Fibroblast of lung (primary cell): ENCODE measurements around the gene HNRNPA2B1. TPM values are rescaled to one million over a fixed set of nuclear protein-coding genes. Genes with fewer than 3 reads are reported as not detected.
"Not testable (repeated sequence)": the region's sequence is repeated elsewhere in the genome, so short reads cannot be mapped to it uniquely, and the experiment has no call there.

ENCODE experiments used
- DNase-seq, 2 donors: peaks; one replicate each; pipeline versions ENCODE4 v3.0.0 to v3.0.0-alpha.2; 2010; ENCODE audit warnings: low read depth in 2 of 2
- H2AFZ ChIP-seq: 2 replicates; pipeline ENCODE4 v1.5.1; 2012; ENCODE audit warnings: low read length, control low read depth, inconsistent platforms
- H3K27ac ChIP-seq: 2 replicates; pipeline ENCODE4 v1.5.1; 2011; ENCODE audit warnings: low read length, control low read depth; ENCODE audit not compliant: insufficient read depth
- H3K27me3 ChIP-seq: 2 replicates; pipeline ENCODE4 v1.5.1; 2011; ENCODE audit warnings: mild to moderate bottlenecking, low read length; ENCODE audit not compliant: control insufficient read depth, insufficient read depth
- H3K36me3 ChIP-seq: 2 replicates; pipeline ENCODE4 v1.5.1; 2011; ENCODE audit warnings: low read length; ENCODE audit not compliant: control insufficient read depth, insufficient read depth
- H3K4me1 ChIP-seq: 2 replicates; pipeline ENCODE4 v1.5.1; 2011; ENCODE audit warnings: low read length; ENCODE audit not compliant: control insufficient read depth, insufficient read depth; ENCODE audit errors: extremely low read depth
- H3K4me2 ChIP-seq: 2 replicates; pipeline ENCODE4 v1.5.1; 2011; ENCODE audit warnings: low read length, control low read depth; ENCODE audit not compliant: insufficient read depth; ENCODE audit errors: extremely low read depth
- H3K4me3 ChIP-seq, 4 experiments: fragments of 200-600 bp in 1 of 4; sonication (generic) in 1 of 4; replicated peaks in 1 of 4; 2 replicates each; pipeline ENCODE4 v1.5.1; 2011 to 2016; ENCODE audit warnings: low read length in 4 of 4, low read depth in 3 of 4, mild to moderate bottlenecking in 3 of 4, control low read depth in 2 of 4, inconsistent platforms in 1 of 4, mixed read lengths in 1 of 4; ENCODE audit not compliant: insufficient read depth in 1 of 4; ENCODE audit errors: control extremely low read depth in 1 of 4
- H3K79me2 ChIP-seq: 2 replicates; pipeline ENCODE4 v1.5.1; 2012; ENCODE audit warnings: mild to moderate bottlenecking, low read length, inconsistent platforms; ENCODE audit not compliant: control insufficient read depth, insufficient read depth
- H3K9ac ChIP-seq: 2 replicates; pipeline ENCODE4 v1.5.1; 2011; ENCODE audit warnings: mild to moderate bottlenecking, low read length, control low read depth; ENCODE audit not compliant: insufficient read depth
- H3K9me3 ChIP-seq: 2 replicates; pipeline ENCODE4 v1.5.1; 2012; ENCODE audit warnings: low read depth, low read length; ENCODE audit not compliant: control insufficient read depth, insufficient read depth
- H4K20me1 ChIP-seq: 2 replicates; pipeline ENCODE4 v1.5.1; 2011; ENCODE audit warnings: low read length; ENCODE audit not compliant: control insufficient read depth, insufficient read depth; ENCODE audit errors: extremely low read depth
- EZH2 ChIP-seq: IDR thresholded peaks from 2 replicates; pipeline ENCODE4 v1.5.1; 2012; ENCODE audit warnings: low read length, control low read depth, mild to moderate bottlenecking; ENCODE audit errors: missing control alignments
- polyA plus RNA-seq, 2 donors: library from polyadenylated mRNA; depleted of rRNA in 1 of 2; stranded (reverse) in 1 of 2; unstranded in 1 of 2; fragments of >200 nt; gene quantifications; 2 replicates each; pipeline ENCODE4 v1.2.1, GENCODE V29; 2011 to 2012; ENCODE audit warnings: missing spikeins in 1 of 2
- total RNA-seq: library from RNA; depleted of rRNA; stranded (reverse); fragments of >200 nt; gene quantifications from 2 replicates; pipeline ENCODE4 v1.2.1, GENCODE V29; 2014
- TF ChIP-seq, protein P1 (sequence below), 2 donors: IDR thresholded peaks in 1 of 2; conservative IDR thresholded peaks in 1 of 2; 1 replicate in 1 of 2; 2 replicates in 1 of 2; pipeline ENCODE4 v1.5.1; 2011 to 2012; ENCODE audit warnings: low read length in 2 of 2, control low read depth in 1 of 2, inconsistent platforms in 1 of 2, low read depth in 1 of 2, mild to moderate bottlenecking in 1 of 2

The HNRNPA2B1 gene
- total and polyA plus RNA-seq, 2 donors (not counting 1 experiment from before 2014, with no cell fraction given), result 82.1 to 428 TPM

DNA sequence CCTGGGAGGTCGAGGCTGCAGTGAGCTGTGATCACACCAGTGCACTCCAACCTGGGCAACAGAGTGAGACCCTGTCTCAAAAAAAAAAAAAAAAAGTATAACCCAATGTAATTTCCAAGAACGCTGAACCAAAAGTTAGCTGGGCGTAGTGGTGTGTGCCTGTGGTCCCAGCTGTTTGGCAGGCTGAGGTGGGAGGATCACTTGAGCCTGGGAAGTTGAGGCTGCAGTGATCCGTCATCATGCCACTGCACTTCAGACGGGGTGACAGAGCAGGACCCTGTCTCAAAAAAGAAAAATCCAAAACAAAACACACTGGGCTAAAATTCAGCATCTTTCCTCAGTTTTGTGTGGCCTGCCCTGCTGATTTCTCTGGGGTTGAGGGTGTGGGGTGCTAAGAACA, 21.1 kb downstream of the HNRNPA2B1 start:
- Histone ChIP-seq H3K4me1 (no peaks in the 10 kb centered on the region), H2AFZ (no peak overlapping the region), H3K4me3 (no peak overlapping the region), H4K20me1 (no peaks in the 10 kb centered on the region), H3K4me2 (no peak overlapping the region), H3K9me3 (no peaks in the 10 kb centered on the region), H3K27me3 (no peaks in the 10 kb centered on the region), H3K79me2 (no peaks in the 10 kb centered on the region), H3K9ac (no peak overlapping the region), H3K36me3 (no peaks in the 10 kb centered on the region), H3K27ac (no peak overlapping the region)
- DNase-seq, result no peak
- TF ChIP-seq, protein P1, sequence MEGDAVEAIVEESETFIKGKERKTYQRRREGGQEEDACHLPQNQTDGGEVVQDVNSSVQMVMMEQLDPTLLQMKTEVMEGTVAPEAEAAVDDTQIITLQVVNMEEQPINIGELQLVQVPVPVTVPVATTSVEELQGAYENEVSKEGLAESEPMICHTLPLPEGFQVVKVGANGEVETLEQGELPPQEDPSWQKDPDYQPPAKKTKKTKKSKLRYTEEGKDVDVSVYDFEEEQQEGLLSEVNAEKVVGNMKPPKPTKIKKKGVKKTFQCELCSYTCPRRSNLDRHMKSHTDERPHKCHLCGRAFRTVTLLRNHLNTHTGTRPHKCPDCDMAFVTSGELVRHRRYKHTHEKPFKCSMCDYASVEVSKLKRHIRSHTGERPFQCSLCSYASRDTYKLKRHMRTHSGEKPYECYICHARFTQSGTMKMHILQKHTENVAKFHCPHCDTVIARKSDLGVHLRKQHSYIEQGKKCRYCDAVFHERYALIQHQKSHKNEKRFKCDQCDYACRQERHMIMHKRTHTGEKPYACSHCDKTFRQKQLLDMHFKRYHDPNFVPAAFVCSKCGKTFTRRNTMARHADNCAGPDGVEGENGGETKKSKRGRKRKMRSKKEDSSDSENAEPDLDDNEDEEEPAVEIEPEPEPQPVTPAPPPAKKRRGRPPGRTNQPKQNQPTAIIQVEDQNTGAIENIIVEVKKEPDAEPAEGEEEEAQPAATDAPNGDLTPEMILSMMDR (conservative IDR thresholded peaks at IDR 0.05 in 1 of 2, IDR thresholded peaks at IDR 0.05 in 1 of 2; ENCODE audit: low read depth in 1 of 2, low read length in 2 of 2), result no peak
- no peak for TF ChIP-seq EZH2

DNA sequence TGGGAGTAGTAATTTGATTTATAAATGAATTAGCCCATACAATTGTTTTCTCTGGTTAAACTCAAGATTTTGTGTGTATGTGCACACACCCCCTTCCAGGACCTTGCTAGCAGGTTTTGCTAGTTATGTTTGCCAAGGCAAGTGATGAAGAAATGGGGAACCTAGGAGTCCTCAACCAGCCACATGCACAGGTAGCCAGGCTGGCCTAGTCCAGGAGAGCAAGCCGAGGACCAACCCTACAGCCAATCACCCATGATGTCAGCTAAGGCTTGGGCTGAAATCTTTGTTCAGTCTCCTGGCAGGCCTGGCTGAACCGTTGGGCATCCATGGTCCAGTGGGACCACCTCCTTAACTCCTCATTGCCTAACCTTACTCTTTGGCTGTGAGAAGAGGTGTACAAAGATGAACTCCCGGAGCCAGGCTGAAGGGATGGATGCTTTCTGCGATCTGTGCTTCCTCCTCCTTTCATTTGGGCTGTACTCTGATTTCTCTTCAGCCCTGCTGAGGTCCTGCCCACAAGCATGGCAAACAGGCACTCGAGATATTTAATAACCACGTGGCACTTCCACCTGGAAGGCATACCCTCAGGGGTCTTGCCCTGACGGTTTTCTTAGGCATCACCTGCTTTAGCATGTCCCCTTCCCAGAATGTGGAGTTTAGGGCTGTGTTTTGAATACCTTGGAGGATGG, 22.1 kb downstream of the HNRNPA2B1 start:
- no peak overlapping the region for H3K4me3 ChIP-seq
- H2AFZ ChIP-seq, result no peak overlapping the region
- H3K4me1 ChIP-seq, result no peaks in the 10 kb centered on the region
- no peaks in the 10 kb centered on the region for H3K9me3 ChIP-seq
- no peak overlapping the region for H3K27ac ChIP-seq
- H3K27me3 ChIP-seq, result no peaks in the 10 kb centered on the region
- TF ChIP-seq, protein P1 (conservative IDR thresholded peaks at IDR 0.05 in 1 of 2, IDR thresholded peaks at IDR 0.05 in 1 of 2; ENCODE audit: low read depth in 1 of 2, low read length in 2 of 2), result no peak
- no peak for TF ChIP-seq EZH2
- no peak for DNase-seq
- no peak overlapping the region for H3K9ac ChIP-seq
- H3K4me2 ChIP-seq, result no peak overlapping the region
- H3K36me3 ChIP-seq, result no peaks in the 10 kb centered on the region
- H3K79me2 ChIP-seq, result no peaks in the 10 kb centered on the region
- H4K20me1 ChIP-seq, result no peaks in the 10 kb centered on the region

DNA sequence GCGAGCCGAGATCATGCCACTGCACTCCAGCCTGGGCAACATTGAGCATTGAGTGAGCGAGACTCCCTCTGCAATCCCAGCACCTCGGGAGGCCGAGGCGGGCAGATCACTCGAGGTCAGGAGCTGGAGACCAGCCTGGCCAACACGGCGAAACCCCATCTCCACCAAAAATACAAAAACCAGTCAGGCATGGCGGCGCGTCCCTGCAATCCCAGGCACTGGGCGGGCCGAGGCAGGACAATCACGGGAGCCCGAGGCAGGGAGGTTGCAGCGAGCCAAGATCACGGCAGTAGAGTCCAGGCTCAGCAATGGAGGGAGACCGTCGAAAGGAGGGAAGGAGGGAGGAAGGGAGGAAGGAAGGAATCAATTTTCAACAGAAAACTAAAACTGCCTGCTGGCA, 23.3 kb downstream of the HNRNPA2B1 start:
- not testable (repeated sequence) for H4K20me1 ChIP-seq, H3K4me2 ChIP-seq, DNase-seq, H3K36me3 ChIP-seq, H3K9me3 ChIP-seq, H3K4me1 ChIP-seq, H3K79me2 ChIP-seq, H3K9ac ChIP-seq, H2AFZ ChIP-seq, H3K27ac ChIP-seq, H3K27me3 ChIP-seq, H3K4me3 ChIP-seq

DNA sequence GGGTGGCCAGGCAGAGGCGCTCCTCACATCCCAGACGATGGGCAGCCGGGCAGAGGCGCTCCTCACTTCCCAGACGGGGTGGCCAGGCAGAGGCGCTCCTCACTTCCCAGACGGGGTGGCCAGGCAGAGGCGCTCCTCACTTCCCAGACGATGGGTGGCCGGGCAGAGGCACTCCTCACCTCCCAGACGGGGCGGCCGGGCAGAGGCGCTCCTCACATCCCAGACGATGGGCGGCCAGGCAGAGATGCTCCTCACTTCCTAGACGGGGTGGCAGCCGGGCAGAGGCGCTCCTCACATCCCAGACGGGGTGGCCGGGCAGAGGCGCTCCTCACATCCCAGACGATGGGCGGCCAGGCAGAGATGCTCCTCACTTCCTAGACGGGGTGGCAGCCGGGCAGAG, 23.9 kb downstream of the HNRNPA2B1 start:
- not testable (repeated sequence) for H3K27me3 ChIP-seq, DNase-seq, H2AFZ ChIP-seq, H3K36me3 ChIP-seq, H3K9me3 ChIP-seq, H3K27ac ChIP-seq, H3K9ac ChIP-seq, H3K79me2 ChIP-seq, H3K4me3 ChIP-seq, H3K4me1 ChIP-seq, H4K20me1 ChIP-seq, H3K4me2 ChIP-seq

DNA sequence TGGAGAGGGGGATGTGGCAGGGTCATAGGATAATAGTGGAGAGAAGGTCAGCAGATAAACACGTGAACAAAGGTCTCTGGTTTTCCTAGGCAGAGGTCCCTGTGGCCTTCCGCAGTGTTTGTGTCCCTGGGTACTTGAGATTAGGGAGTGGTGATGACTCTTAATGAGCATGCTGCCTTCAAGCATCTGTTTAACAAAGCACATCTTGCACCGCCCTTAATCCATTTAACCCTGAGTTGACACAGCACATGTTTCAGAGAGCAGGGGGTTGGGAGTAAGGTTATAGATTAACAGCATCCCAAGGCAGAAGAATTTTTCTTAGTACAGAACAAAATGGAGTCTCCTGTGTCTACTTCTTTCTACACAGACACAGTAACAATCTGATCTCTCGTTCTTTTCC, 24.6 kb downstream of the HNRNPA2B1 start:
- H3K27me3 ChIP-seq, DNase-seq, H3K9ac ChIP-seq, H3K4me3 ChIP-seq, H4K20me1 ChIP-seq, H2AFZ ChIP-seq, H3K9me3 ChIP-seq, H3K4me2 ChIP-seq, H3K27ac ChIP-seq, H3K79me2 ChIP-seq, H3K36me3 ChIP-seq, H3K4me1 ChIP-seq: not testable (repeated sequence)
